ENCODE data around the gene DNAH17. TPM values are rescaled to one million over a fixed set of nuclear protein-coding genes. Genes with fewer than 3 reads are reported as not detected.

DNAH17 gene
- total RNA-seq, 2 donors from 2014 or later = 0.04 TPM; not detected in 1

DNA sequence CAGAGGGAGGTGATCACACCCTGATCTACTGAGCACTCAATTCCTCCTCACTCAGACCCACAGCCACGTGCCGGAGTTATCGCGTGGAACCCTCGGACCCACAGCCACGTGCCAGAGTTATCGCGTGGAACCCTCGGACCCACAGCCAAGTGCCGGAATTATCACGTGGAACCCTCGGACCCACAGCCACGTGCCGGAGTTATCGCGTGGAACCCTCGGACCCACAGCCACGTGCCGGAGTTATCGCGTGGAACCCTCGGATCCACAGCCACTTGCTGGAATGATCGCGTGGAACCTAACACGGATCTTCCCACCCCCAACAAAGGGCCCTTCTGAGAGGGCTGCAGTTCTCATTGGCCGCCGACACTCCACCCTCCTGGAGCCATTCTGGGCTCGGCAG, 101.0 kb downstream of the DNAH17 start:
- Histone ChIP-seq H3K36me3 (no peaks in the 10 kb centered on the region), H3K4me3 (no peak overlapping the region), H3K9me3 (no peaks in the 10 kb centered on the region), H3K27ac (no peak overlapping the region), H3K4me1 (no peaks in the 10 kb centered on the region), H3K27me3 (no peaks in the 10 kb centered on the region)
- TF ChIP-seq, protein P1, sequence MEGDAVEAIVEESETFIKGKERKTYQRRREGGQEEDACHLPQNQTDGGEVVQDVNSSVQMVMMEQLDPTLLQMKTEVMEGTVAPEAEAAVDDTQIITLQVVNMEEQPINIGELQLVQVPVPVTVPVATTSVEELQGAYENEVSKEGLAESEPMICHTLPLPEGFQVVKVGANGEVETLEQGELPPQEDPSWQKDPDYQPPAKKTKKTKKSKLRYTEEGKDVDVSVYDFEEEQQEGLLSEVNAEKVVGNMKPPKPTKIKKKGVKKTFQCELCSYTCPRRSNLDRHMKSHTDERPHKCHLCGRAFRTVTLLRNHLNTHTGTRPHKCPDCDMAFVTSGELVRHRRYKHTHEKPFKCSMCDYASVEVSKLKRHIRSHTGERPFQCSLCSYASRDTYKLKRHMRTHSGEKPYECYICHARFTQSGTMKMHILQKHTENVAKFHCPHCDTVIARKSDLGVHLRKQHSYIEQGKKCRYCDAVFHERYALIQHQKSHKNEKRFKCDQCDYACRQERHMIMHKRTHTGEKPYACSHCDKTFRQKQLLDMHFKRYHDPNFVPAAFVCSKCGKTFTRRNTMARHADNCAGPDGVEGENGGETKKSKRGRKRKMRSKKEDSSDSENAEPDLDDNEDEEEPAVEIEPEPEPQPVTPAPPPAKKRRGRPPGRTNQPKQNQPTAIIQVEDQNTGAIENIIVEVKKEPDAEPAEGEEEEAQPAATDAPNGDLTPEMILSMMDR (IDR thresholded peaks at IDR 0.05) = no peak
- DNase-seq (ENCODE audit: low spot score) = no peak

DNA sequence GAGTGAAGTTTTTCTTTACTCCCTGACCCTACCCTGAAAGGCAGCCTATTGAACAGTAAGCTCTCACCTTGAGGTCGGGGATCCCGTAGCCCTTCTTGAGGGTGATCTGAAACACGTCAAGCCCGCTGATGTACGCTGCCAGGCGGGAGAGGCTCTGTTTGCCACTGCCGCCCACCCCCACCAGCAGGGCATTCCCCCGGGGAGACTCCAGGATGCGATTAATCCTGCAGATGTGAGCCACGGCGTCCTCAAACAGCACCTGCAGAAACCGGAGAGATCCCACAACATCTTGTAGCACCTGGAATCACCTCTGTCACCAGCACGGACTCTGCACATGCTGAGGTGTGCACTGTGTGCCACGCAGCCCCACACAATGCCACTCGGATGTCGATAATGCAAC, 102.0 kb downstream of the DNAH17 start:
- no peak for DNase-seq (ENCODE audit: low spot score)
- Histone ChIP-seq H3K4me1 (no peaks in the 10 kb centered on the region), H3K27me3 (no peaks in the 10 kb centered on the region), H3K36me3 (no peaks in the 10 kb centered on the region), H3K27ac (no peak overlapping the region), H3K4me3 (no peak overlapping the region), H3K9me3 (no peaks in the 10 kb centered on the region)
- TF ChIP-seq, protein P1 (IDR thresholded peaks at IDR 0.05) = no peak

DNA sequence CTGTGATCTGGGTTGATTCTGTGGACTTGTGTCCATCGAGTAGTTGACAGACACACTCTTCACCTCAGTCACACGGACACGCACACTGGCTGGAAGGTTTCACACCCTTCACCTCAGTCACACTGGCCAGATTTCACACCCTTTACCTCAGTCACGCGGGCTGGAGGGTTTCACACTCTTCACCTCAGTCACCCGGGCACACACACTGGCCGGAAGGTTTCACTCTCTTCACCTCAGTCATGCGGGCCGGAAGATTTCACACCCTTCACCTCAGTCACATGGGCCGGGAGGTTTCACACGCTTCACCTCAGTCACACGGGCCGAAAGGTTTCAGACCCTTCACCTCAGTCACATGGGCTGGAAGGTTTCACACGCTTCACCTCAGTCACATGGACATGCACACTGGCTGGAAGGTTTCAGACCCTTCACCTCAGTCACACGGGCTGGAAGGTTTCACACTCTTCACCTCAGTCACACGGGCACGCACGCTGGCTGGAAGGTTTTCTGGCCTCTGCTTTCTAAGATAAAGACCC, 102.5 kb downstream of the DNAH17 start:
- Histone ChIP-seq H3K27ac (no peak overlapping the region), H3K36me3 (no peaks in the 10 kb centered on the region), H3K4me3 (no peak overlapping the region), H3K9me3 (no peaks in the 10 kb centered on the region), H3K27me3 (no peaks in the 10 kb centered on the region), H3K4me1 (no peaks in the 10 kb centered on the region)
- no peak for DNase-seq (ENCODE audit: low spot score)
- TF ChIP-seq, protein P1 (IDR thresholded peaks at IDR 0.05) = no peak

DNA sequence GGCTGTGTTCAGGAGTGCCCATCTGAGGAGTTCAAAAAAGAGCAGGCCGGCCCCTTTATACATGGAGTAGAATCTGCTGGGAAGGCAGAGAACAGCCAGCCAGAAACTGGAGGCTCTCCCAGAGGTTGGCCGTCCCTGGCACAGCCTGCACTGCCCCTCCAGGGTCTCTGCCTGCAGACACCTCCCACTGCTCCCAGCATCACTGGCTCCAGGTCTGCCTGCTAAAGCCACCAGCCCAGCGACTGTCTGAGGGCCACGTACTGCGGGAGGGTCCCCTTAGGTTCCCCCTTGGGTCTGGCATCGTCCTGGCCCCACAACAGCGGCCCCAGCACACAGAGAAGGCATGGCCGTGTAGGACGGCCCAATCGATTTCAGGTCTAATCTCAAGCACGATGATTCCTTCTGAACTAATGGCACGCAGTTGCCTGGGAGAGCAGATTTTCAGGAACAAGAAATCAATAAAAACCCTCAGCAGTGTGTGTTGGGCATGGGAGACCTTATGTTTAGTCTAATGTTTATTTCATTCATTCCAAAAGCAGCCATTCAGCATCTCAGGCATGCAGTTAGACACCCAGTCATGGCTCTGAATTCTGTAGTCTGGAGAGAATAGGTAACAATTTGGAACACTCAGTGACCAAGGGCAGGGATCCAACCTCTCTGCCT, 103.1 kb downstream of the DNAH17 start:
- no peaks in the 10 kb centered on the region for H3K27me3 ChIP-seq
- H3K36me3 ChIP-seq = no peaks in the 10 kb centered on the region
- H3K4me3 ChIP-seq = no peak overlapping the region
- DNase-seq (ENCODE audit: low spot score) = no peak
- H3K9me3 ChIP-seq = no peaks in the 10 kb centered on the region
- no peak overlapping the region for H3K27ac ChIP-seq
- TF ChIP-seq, protein P1 (IDR thresholded peaks at IDR 0.05) = no peak
- no peaks in the 10 kb centered on the region for H3K4me1 ChIP-seq

DNA sequence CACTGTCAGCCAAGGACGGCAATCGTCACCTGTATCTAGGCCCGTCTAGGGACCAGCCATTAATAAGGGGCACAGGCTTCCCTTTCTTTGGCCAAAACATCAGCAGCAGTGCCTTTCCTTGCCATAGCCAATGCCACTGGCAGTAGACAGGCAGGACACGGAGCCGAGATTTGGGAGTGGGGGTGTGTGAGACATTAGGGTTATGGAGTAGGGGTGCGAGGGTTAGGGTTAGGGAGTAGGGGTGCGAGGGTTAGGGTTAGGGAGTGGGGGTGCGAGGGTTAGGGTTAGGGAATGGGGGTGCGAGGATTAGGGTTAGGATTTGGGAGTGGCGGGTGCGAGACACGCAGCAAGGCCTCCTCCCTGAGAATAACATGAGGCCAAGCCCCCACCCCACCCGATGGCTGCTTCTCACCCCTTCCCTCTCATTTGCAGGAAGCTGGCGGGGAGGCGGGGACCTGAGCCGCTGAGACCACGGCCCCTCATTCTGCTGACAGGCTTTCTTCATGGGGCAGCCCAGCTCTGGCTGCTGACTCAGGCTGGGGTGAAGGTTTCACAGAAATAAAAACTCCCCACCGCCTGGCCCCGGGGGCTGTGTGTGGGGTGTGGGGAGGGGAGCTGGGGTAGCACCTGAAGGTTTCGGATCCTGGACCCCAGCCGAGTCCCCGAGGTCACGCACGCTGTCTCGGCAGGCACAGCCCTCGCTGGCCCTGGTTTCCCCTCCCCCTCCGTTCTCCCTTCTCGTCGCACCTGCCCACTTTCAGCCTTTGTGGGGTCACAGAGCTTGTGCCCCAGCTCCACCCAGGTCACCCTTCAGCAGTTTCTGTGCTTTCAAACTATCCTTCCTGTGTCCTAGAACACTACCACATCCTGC, 104.9 kb downstream of the DNAH17 start:
- no peaks in the 10 kb centered on the region for H3K4me1 ChIP-seq
- no peak for DNase-seq (ENCODE audit: low spot score)

More for the DNA sequence above, 104.9 kb downstream of the DNAH17 start:
- Histone ChIP-seq H3K4me3 (no peak overlapping the region), H3K9me3 (no peaks in the 10 kb centered on the region), H3K36me3 (no peaks in the 10 kb centered on the region), H3K27me3 (no peaks in the 10 kb centered on the region), H3K27ac (no peak overlapping the region)
- TF ChIP-seq, protein P1 (IDR thresholded peaks at IDR 0.05) = no peak

All from right atrium auricular region (tissue), 2 donors.